ENCODE measurements around the gene AADACL4.

AADACL4 gene

DNA sequence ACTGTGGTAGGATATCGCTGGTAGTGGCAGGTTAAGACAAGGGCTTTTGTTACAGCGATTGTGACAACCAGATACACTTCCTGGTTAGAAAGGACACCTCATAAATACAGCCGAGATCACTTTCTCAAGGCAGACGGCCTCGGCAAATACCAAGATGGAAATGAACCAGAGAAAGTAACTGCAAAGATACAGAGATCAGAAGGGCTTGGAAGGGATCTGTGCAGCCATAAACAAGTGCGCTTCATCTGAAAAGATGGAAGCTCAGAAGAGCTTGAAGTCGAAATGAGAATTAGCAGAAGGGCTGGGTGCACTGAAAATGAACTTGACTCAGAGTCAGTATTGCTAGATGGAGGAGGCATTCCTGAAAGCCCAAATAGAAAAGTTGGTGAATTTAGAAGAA, 32.9 kb upstream of the AADACL4 start:
- no peak for DNase-seq (ENCODE audit: low read depth in 2 of 2)

DNA sequence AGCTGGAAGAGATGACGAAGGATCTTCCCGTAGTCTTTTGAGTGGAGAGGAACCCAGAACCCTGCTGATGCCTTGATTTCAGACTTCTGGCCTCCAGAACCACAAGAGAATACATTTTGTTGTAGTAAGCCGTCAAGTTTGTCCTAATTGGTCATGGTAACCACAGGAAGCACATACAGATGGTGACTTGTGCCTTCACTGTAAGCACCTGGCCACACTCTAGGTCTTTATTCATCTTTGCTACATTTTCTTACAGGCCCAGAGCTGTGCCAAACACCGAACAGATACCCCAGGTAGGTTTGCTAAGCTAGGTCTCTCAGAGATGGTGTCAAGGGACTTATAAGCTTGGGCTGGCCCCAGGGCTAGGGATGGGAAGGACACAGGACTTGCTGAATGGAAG, 30.7 kb upstream of the AADACL4 start:
- no peak for DNase-seq (ENCODE audit: low read depth in 2 of 2)

DNA sequence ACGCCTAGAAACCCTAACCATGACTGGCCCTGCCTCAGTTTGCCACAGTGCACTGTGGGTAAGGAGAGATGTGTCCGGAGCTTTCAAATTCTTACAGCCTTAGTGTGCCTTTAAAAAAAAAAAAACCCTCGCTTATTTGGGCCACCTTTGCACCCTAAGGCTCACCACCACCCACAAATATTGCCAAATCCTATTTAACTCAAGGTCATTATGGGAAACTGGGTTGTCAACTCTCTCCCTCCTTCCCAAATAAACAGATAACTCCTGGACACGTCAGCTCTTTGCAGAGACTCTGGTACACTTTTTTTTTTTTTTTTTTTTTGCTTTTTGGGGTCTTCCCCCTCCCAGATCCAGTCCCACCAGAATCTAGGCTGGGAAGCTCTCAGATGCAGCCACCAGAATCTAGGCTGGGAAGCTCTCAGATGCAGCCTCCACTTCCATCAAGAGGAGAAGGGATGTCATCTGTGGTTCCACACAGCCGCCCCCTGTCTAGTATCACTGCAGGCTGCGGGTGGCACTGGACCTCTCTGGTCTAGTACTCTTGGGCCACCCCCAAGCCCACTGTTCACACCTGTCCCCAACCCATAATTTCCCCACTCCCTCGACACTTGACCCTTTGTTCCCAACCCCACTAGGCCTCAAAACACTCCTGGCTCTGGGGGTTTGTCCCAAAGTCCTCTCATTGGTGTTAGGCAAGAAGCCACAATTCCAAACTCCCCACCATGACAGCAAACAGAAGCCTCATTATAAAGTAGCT, 29.3 kb upstream of the AADACL4 start:
- DNase-seq (ENCODE audit: low read depth in 2 of 2) = no peak

DNA sequence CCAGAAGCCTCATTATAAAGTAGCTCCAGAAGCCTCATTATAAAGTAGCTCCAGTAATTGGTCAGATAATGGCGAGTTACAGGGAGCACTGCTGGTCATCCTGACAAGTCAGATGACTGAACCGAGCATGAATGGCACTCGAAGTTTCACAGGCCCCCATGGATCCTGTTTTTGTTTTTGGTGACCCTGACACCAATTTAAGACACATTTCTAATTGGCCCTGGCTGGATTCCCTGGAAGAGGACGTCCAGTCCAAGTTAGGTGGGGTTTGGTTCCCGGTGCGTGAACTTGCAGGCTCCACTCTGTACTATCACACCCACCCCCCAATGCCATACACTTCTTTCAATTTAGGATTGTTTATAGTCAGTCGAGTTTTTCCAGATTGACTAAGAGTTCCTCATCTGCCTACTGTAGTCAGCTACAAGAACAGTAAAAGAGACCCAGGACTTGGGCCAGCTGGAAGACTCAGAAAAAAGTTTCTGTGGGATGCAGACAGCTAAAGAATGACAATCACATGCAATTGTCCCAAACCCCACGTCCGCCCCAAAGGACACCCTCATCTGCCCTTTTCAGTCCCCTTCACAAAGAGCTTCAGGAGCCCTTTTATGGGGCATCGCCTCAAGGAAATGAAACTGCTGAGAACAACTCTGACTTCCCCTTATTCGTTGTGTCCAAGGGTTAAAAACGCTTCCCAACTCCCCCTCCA, 28.6 kb upstream of the AADACL4 start:
- no peak for DNase-seq (ENCODE audit: low read depth in 2 of 2)

DNA sequence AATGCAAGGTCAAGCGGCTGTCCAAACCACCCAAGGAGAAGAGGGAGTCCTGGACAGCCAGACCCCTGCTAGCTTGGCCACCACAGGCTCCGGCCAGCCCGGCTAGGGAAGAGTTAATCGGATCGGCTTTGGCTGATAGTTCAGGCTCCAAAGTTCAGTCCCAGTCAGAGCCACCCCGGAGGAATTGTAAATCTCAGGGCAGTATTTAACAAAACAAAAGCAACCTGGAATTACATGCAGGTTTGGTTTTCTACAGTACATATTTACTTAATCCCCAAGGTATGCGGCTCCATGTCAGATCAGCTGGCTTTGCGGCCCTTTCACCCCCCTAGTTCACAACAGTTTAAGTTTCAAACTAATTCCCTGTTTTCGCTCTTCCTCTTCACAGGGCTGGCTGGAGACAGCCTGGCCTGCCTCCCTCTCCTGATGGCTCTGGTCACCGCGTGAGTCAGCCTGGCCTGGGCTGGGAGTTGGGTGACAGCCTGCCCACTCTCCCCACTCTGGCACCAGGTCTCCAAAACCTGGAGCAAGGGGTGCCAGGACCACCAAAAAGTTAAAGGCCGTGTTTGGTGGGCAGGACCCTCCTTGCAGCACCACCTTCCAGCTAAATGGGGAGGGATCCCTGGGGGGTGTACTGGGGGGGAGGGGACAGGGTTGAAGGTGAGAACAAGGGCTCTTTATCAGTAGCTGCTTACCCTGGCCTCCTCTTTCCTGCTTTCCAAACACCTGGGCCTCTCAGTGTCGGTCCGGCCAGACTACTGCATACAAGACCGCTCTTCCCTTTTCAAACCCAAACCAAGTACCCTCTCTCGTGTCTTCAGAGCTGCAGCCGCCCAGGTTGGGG, 27.8 kb upstream of the AADACL4 start:
- DNase-seq (ENCODE audit: low read depth in 2 of 2) = peak in 1 of 2 donors; percentile 10

DNA sequence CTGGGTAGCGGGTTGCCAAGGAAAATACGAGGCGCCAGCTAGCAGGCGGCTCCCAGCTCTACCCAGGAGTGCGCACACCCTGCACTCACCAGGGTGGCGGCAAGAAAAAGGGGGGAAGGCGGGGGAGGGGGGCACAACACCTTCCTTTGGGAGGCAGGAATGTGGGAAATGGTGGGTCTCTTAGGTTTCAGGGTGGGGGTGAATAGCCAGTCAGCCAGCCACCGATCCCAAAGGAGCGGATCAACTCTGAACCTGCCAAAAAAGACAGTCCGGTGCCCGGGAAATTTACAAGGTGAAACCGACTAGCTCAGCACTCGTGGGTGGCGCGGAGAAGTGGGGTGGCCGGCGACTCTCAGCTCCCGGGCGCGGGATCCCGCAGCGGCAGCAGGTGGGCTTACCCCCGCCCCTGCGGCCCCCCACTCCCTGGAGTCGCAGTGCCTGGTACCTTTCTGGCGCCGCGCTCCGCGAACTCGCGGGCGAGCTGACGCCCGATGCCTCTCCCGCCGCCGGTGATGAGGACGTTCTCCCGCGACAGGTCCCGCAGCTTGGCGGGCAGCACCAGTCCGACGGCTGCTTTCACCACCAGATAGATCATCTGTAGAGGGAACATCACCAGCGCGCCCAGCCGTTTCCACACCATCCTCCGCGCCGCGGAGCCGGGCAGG, 27.0 kb upstream of the AADACL4 start:
- DNase-seq (ENCODE audit: low read depth in 2 of 2) = peak in 1 of 2 donors; percentile 12

DNA sequence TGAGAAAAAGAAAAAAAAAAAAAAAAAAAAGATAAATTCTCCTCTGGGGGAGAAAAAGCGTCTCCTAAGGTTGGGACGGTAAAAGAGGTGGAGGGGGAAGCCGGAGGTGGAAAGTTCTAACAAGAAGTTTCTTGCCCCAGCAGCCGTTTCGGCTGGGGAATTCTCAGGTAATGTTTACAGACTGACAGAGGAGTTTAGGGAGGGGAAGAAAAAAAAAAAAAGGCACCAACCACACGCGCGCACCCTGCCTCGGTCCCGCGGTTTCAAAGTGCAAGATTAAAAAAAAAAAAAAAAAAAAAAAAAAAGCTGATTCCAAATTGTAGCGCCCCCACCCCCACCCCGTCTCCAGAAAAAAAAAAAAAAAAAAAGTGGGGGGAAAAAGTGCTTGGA, 26.4 kb upstream of the AADACL4 start:
- peak in 1 of 2 donors; percentile 12 for DNase-seq (ENCODE audit: low read depth in 2 of 2)

DNA sequence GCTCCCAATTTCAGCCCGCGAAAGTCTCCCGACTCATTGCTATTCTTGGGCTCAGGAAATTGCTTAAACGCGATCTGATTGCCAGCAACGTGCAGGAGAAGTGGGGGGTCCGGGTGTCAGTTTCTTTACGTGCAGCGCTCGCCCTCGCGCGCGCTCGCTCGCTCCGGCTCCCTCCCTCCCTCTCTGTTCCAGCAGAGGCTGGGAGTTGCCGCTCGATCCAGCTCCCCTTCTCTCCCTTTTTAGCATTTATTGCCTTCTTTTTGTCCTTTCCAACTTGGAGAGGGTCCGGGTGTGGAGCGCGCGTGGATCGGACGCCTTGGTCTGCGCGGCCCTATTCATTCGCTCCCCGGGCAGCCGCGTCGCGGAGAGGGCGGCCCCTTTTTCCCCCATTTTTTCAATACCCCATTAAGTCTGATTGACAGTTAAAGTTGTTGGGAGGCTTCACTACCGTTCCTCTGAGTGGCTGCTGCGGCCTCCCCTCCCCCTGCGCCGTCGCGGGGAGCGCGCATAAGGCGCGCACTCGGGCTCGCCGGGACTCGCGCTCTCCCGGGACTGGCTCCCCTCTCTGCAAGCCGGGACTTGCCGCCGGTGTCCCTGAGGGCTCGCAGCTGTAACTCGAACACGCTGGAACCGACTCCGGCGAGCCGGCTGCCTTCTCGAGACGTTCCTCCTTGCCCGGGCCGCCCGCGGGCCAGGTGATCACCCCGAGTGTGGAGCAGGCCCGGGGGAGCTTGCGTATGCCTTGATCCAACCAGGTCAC, 25.8 kb upstream of the AADACL4 start, which contains the start of gene DHRS3:
TSS of gene DHRS3 (minus strand) at position 310 of the 760 bp plus-strand sequence. CDS start 862 bp downstream, outside the sequence.
- peak; percentile 65 to 68 for DNase-seq (ENCODE audit: low read depth in 2 of 2)

DNA sequence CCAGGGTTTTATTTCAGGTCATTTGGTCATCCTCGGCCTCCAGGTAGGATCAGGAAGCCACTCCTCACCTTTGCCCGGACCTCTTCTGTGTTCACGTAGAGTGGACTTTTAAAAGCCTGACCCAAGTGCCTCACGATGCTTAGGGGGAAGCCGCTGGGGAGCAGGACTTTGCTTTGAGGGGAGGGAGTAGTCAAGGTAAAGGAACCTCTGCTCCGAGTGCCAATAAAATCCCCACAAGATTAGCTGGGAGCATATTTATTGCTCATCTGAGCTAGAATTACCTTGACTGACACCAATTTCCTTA, 25.3 kb upstream of the AADACL4 start:
- DNase-seq (ENCODE audit: low read depth in 2 of 2) = no peak

DNA sequence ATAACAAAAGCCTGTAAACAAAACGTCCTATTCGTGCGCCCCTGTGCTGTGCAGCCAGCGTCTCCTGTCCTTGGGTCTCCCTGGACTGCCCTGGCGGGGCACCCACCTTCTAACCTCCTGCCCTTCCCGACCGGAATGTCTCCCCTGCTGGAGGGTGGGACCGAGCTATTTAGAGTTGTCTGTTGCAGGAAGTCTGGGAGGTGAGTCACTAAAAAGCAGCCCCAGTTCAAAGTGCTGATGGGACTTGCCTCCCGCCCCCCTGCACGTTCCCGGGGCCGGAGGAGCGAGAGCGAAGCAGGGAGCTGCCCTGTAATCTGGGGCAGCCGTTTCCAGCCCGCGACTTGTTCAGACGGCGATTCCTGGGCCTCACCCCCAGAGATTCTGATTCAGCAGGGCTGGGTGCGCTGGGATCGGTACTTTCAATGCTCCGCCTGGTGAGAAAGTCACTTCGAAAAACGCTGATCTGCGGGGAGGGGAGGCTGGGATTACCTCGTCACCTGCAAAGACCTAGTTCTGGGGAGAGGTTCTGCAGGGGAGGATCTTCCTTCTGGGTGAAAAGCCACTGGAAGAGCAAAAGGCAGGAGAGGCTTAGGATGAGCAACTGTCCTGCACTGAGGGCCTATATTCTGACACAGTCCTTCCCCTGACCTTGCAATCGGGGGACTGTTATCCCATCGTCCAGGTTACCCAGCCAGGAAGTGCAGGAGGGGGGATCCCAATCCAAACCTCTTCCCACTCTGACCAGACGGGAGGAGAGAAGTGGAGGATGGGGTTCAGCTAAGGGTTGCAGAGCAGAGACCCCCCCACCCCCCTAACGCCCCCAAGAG, 24.7 kb upstream of the AADACL4 start:
- peak; percentile 56 to 59 for DNase-seq (ENCODE audit: low read depth in 2 of 2)

DNA sequence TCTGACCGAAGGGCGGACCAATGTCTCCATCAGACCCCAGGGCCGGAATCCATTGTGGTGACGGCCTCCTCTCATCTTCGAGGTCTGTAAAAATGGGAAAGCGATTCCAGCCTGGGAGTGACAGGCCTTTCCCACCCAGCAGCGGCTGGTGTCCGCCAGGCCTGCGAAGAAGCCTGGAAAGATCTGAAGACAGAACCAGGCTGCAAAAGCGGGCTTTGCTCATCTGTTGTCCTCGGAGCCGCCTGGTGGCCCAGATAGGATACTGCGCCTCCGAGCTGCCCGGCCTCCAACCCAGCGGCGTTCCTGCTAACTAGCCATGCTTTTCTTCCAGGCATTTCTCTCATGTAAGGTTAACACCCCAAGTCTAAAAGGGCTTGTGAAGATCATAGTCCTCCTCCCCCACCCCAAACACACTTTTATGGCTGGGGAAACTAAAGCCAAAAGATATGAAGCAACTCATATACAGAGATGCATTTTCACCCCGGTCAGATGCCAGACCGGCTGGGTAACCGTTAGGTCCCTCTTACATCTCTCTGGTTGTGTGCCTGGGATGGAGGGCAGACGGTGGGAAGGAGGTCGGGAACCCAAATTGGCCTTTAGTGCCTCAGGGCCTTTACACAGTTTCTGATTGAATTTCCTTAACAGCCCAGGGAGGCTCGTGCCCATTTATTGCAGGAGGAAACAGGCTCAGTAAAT, 23.9 kb upstream of the AADACL4 start:
- DNase-seq (ENCODE audit: low read depth in 2 of 2) = peak; percentile 65

DNA sequence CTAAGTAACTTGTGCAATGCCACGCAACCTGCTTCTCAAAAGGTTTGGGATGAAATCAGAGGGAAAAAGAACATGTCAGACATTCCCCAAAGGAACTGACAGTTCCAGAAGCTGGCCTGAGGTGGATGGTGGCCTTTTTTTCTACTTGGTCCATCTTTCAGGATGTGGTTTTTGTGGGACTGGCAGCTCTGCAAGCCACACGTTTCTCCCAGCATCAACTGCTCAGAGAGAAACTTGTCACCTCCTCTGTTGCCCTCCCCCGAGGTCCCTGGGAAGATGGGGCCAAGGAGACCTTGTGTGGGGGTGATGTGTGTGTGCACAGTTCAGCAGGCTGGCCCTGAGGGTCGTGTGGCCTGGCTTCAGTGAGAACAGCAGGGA, 23.4 kb upstream of the AADACL4 start:
- peak in 1 of 2 donors; percentile 17 for DNase-seq (ENCODE audit: low read depth in 2 of 2)

DNA sequence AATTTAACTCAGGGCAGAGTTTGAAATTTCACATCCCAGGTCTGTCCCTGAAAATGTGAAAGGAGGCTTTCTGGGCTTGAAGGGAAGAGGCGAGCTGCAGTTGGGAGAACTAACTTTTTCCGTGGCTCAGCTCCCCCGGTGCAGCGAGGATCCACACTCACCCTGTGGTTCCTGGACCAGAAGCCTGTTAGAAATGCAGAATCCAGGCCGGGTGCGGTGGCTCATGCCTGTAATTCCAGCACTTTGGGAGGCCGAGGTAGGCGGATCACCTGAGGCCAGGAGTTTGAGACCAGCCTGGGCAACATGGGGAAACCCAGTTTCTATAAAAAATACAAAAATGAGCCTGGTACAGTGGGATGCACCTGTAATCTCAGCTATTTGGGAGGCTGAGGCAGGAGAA, 23.0 kb upstream of the AADACL4 start:
- no peak for DNase-seq (ENCODE audit: low read depth in 2 of 2)

DNA sequence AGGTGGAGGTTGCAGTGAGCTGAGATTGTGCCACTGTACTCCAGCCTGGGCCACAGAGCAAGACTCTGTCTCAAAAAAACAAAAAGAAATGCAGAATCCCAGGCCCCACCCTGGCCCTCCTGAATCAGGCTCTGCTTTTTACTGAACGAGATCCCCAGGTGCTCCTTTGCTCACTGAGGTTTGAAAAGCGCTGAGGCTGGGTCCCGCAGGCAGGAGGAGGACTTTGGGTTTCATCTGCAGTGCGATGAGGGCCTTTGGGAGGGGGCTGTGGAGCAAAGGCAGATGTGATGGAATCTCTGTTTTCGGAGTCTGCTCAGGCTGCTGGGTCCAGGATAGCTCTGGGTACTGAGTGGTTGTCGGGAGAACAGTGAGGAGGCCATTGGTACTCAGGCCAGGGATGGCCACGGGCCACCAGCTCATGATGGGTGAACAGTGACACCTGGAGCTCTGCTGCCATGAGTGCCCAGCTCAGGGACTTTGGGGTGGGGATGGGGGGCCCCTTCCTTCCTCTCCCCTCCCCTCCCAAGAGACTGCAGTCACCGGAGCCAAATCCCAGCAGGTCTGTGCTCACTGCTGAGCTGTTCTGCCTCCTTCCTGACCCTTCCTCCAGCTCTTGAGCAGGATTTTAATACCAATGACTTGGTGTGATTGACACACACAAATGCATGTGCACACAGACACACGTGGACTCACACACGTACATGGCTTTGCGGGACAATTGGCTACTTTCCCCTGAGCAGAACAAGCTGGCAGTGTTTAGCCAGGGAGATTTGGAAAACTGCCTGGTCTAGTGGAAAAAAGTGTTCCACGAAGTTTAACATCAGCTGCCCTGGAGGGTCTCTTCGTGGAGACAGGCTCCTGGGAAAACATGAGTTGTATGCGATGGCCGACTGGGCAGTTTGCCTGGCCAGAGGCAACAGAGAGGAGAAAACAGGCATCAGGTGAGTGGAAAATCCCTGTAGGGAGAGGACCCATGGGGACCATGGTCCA, 22.2 kb upstream of the AADACL4 start:
- no peak for DNase-seq (ENCODE audit: low read depth in 2 of 2)

DNA sequence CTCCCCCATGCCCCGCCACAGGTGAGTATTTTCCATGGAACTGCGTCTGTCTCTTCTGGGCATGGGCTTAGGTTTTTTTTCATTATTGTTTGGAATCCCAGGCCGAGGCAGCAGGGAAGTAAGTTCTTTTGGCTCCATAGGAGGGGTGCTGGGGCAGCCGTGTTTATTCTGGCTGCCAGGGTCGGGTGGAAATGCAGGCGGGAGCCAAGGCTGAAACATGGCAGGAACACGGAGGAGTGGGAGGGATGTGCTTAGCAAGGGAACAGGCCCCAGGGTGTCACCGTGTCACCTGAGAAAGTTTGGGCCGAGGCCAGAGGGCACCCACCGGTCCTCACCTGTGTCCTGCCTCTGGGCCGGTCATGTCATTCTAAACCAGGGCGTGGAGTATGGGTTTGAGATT, 21.4 kb upstream of the AADACL4 start:
- no peak for DNase-seq (ENCODE audit: low read depth in 2 of 2)

DNA sequence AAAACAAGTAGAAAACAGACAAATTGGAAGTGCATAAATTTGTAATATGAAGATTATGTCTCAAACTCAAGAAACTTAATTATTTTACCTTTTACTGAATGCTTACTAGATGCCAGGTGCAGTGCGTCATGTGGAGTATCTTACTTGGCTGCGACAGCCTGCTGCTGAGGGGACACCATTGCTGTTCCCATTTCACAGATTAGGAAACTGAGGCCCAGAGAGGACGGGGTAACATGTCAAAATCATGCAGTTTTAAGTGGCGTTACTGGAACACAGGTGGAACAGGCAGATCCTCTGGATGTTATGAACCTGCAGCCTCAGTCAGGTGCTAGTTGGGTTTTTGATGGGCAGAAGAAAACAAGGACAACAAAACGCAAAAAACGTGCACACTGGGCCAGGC, 18.6 kb upstream of the AADACL4 start:
- no peak for DNase-seq (ENCODE audit: low read depth in 2 of 2)

DNA sequence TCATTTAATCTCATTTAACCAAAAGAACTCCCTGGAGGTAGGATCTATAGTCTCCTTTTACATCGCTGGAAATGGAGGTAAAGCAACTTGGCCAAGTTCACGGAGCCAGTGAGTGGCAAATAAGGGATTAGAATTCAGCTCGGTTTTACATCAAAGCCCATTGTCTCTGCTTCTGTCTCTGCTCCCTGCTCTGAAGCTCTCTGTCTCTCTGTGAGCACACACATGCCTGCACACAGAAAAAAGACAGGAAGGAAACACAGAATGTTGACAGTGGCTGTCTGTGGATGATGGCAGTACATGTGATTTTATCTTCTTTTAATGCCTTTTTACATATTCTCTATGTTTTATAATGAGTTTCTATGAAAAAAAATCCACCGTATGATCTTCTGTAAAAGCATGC, 17.0 kb upstream of the AADACL4 start:
- DNase-seq (ENCODE audit: low read depth in 2 of 2) = no peak

DNA sequence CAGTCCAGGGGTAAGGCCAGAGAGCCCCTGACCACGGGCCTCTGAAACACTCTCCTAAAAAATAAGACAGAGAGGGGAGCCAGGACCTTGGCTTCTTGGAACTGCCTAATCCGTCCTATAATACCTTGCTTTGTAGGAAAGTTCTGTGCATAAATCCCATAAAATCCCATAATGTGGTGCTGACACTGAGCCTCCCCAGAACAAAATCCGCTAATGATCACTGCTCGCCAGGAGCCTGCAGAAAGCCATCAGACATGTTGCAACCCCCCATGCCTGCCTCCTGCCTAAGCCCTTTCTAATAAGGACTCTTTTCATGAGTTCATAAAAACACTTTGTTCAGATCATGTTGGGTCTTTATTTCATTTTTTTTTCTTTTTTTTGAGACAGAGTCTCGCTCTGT, 16.6 kb upstream of the AADACL4 start:
- no peak for DNase-seq (ENCODE audit: low read depth in 2 of 2)

Data from stimulated activated CD8-positive, alpha-beta memory T cell treated with anti-CD3 and anti-CD28 coated beads, Interleukin-2, amount 100 ng/mL, for 48 hours (primary cell).